EH (cell line): ENCODE results near the gene MAST3.

Experiments used
- DNase-seq: peaks from one replicate; pipeline ENCODE4 v3.0.0-alpha.2; 2015; ENCODE audit warnings: low read depth

The MAST3 gene

GRCh38 chr19:18190278-18190677, 92.7 kb downstream of the MAST3 start:
- DNase-seq: no peak

- DNase-seq: no peak
These were observed 94.1 kb downstream of the MAST3 start for GRCh38 chr19:18191640-18192062.

- peak; percentile 100 for DNase-seq
These were observed 95.3 kb downstream of the MAST3 start, which contains the start of gene MPV17L2 for GRCh38 chr19:18192673-18193387. TSS of gene MPV17L2 (plus strand) at chr19:18193218. CDS start at chr19:18193282, 64 bp downstream.

- DNase-seq: peak; percentile 11
These were observed 96.0 kb downstream of the MAST3 start for GRCh38 chr19:18193388-18194180.

GRCh38 chr19:18194181-18194530, 96.6 kb downstream of the MAST3 start:
- DNase-seq: no peak

- DNase-seq: peak; percentile 50
These were observed 97.1 kb downstream of the MAST3 start for GRCh38 chr19:18194554-18195238.

- no peak for DNase-seq
These were observed 98.9 kb downstream of the MAST3 start for GRCh38 chr19:18196511-18196845.

- DNase-seq: no peak
These were observed 99.7 kb downstream of the MAST3 start for GRCh38 chr19:18197306-18197705.

- no peak for DNase-seq
These were observed 100.4 kb downstream of the MAST3 start for GRCh38 chr19:18197941-18198340.

- DNase-seq: no peak
These were observed 100.8 kb downstream of the MAST3 start for GRCh38 chr19:18198374-18198773.
